H9 (cell line): ENCODE measurements around the gene PDCD1. TPM values are rescaled to one million over a fixed set of nuclear protein-coding genes. Genes with fewer than 3 reads are reported as not detected.
A peak's percentile ranks its signal among the peaks of the same experiment; 100 is the strongest.
"Not testable (repeated sequence)": the region's sequence is repeated elsewhere in the genome, so short reads cannot be mapped to it uniquely, and the experiment has no call there.

Experiments used
- DNase-seq: peaks from one replicate; pipeline ENCODE4 v3.0.0-alpha.2; 2017
- H2AFZ ChIP-seq: one replicate; pipeline ENCODE4 v1.6.1; 2013; ENCODE audit warnings: mild to moderate bottlenecking, low read length, control low read depth, moderate library complexity
- H2AK5ac ChIP-seq: 2 replicates; pipeline ENCODE4 v1.6.1; 2013; ENCODE audit warnings: low read length, control low read depth, mixed read lengths; ENCODE audit not compliant: insufficient read length
- H2BK120ac ChIP-seq: one replicate; pipeline ENCODE4 v1.6.1; 2013; ENCODE audit warnings: low read depth, mild to moderate bottlenecking, low read length, control low read depth, inconsistent platforms; ENCODE audit not compliant: poor library complexity, severe bottlenecking
- H2BK12ac ChIP-seq: 2 replicates; pipeline ENCODE4 v1.6.1; 2013; ENCODE audit warnings: low read length, control low read depth, mixed read lengths, low read depth; ENCODE audit not compliant: insufficient read length
- H2BK15ac ChIP-seq: 2 replicates; pipeline ENCODE4 v1.6.1; 2013; ENCODE audit warnings: low read depth, low read length, control low read depth
- H2BK20ac ChIP-seq: one replicate; pipeline ENCODE4 v1.6.1; 2013; ENCODE audit warnings: low read depth, mild to moderate bottlenecking, low read length, control low read depth, inconsistent platforms; ENCODE audit not compliant: poor library complexity, severe bottlenecking
- H2BK5ac ChIP-seq: 2 replicates; pipeline ENCODE4 v1.6.1; 2013; ENCODE audit warnings: low read length, control low read depth, mixed read lengths; ENCODE audit not compliant: insufficient read length
- H3K14ac ChIP-seq: 2 replicates; pipeline ENCODE4 v1.6.1; 2013; ENCODE audit warnings: low read length, control low read depth; ENCODE audit not compliant: insufficient read depth
- H3K18ac ChIP-seq: 2 replicates; pipeline ENCODE4 v1.6.1; 2013; ENCODE audit warnings: low read depth, mild to moderate bottlenecking, mixed read lengths, low read length, control low read depth; ENCODE audit not compliant: insufficient read length
- H3K23ac ChIP-seq: 2 replicates; pipeline ENCODE4 v1.6.1; 2013; ENCODE audit warnings: low read length, control low read depth, mixed read lengths, low read depth; ENCODE audit not compliant: insufficient read length
- H3K23me2 ChIP-seq: 2 replicates; pipeline ENCODE4 v1.6.1; 2013; ENCODE audit warnings: low read depth, mild to moderate bottlenecking, mixed read lengths, low read length, control low read depth; ENCODE audit not compliant: insufficient read length, poor library complexity, severe bottlenecking
- H3K27ac ChIP-seq: 2 replicates; pipeline ENCODE4 v1.5.1; 2013; ENCODE audit warnings: low read length, control low read depth, mixed read lengths, low read depth; ENCODE audit not compliant: insufficient read length
- H3K27me3 ChIP-seq: 2 replicates; pipeline ENCODE4 v1.6.1; 2013; ENCODE audit warnings: low read length, control low read depth, inconsistent platforms; ENCODE audit not compliant: insufficient read depth
- H3K4ac ChIP-seq: 2 replicates; pipeline ENCODE4 v1.6.1; 2013; ENCODE audit warnings: low read depth, mild to moderate bottlenecking, control low read depth, inconsistent platforms, low read length, moderate library complexity
- H3K4me1 ChIP-seq: 2 replicates; pipeline ENCODE4 v1.6.1; 2013; ENCODE audit warnings: low read length, control low read depth, inconsistent platforms; ENCODE audit not compliant: insufficient read depth
- H3K4me2 ChIP-seq: 2 replicates; pipeline ENCODE4 v1.6.1; 2013; ENCODE audit warnings: low read length, control low read depth, mixed read lengths; ENCODE audit not compliant: insufficient read length, insufficient read depth
- H3K56ac ChIP-seq: 2 replicates; pipeline ENCODE4 v1.6.1; 2013; ENCODE audit warnings: low read depth, mild to moderate bottlenecking, mixed read lengths, low read length, control low read depth; ENCODE audit not compliant: insufficient read length
- H3K79me1 ChIP-seq: 2 replicates; pipeline ENCODE4 v1.6.1; 2013; ENCODE audit warnings: low read depth, mild to moderate bottlenecking, moderate library complexity, low read length, control low read depth, inconsistent platforms; ENCODE audit not compliant: insufficient read depth, poor library complexity, severe bottlenecking
- H3K79me2 ChIP-seq: 2 replicates; pipeline ENCODE4 v1.6.1; 2013; ENCODE audit warnings: low read length, control low read depth, inconsistent platforms; ENCODE audit not compliant: insufficient read depth
- H3K9ac ChIP-seq: 2 replicates; pipeline ENCODE4 v1.6.1; 2013; ENCODE audit warnings: low read length, control low read depth, mixed read lengths; ENCODE audit not compliant: insufficient read length; ENCODE audit errors: extremely low read depth
- H3K9me3 ChIP-seq: one replicate; pipeline ENCODE4 v1.6.1; 2013; ENCODE audit warnings: low read depth, low read length, inconsistent platforms; ENCODE audit not compliant: control insufficient read depth
- H3T11ph ChIP-seq: one replicate; pipeline ENCODE4 v1.6.1; 2013; ENCODE audit warnings: mild to moderate bottlenecking, low read length, control low read depth, inconsistent platforms
- H4K20me1 ChIP-seq: one replicate; pipeline ENCODE4 v1.6.1; 2013; ENCODE audit not compliant: control insufficient read depth, insufficient read length, insufficient read depth
- H4K5ac ChIP-seq: 2 replicates; pipeline ENCODE4 v1.6.1; 2013; ENCODE audit warnings: low read depth, mild to moderate bottlenecking, mixed read lengths, low read length, control low read depth; ENCODE audit not compliant: insufficient read length
- H4K8ac ChIP-seq: replicated peaks from 2 replicates; pipeline ENCODE4 v1.6.1; 2013; ENCODE audit warnings: low read length, control low read depth, mixed read lengths, low read depth; ENCODE audit not compliant: insufficient read length
- H4K91ac ChIP-seq: 2 replicates; pipeline ENCODE4 v1.6.1; 2013; ENCODE audit warnings: low read depth, mild to moderate bottlenecking, moderate library complexity, mixed read lengths, low read length, control low read depth; ENCODE audit not compliant: insufficient read length
- H3K27ac Mint-ChIP-seq, 3 experiments: 2 replicates in 2 of 3; 3 replicates in 1 of 3; pipeline ENCODE4 v1.8.0; 2020 to 2021; ENCODE audit warnings: mixed read lengths in 3 of 3, mild to moderate bottlenecking in 1 of 3, moderate library complexity in 1 of 3
- H3K27me3 Mint-ChIP-seq: 2 replicates; pipeline ENCODE4 v1.8.0; 2021; ENCODE audit warnings: low read depth, mild to moderate bottlenecking, moderate library complexity, mixed read lengths
- H3K36me3 Mint-ChIP-seq, 3 experiments: 2 replicates in 2 of 3; 3 replicates in 1 of 3; pipeline ENCODE4 v1.8.0; 2020 to 2021; ENCODE audit warnings: low read depth in 3 of 3, mixed read lengths in 3 of 3; ENCODE audit not compliant: insufficient read depth in 1 of 3
- H3K4me1 Mint-ChIP-seq, 2 experiments: 2 replicates each; pipeline ENCODE4 v1.8.0; 2020; ENCODE audit warnings: mixed read lengths in 2 of 2
- H3K4me3 Mint-ChIP-seq, 2 experiments: 2 replicates in 1 of 2; 3 replicates in 1 of 2; pipeline ENCODE4 v1.8.0; 2020 to 2021; ENCODE audit warnings: mild to moderate bottlenecking in 2 of 2, mixed read lengths in 2 of 2, moderate library complexity in 1 of 2
- H3K9me3 Mint-ChIP-seq, 2 experiments: 2 replicates in 1 of 2; 3 replicates in 1 of 2; pipeline ENCODE4 v1.8.0; 2020; ENCODE audit warnings: mild to moderate bottlenecking in 2 of 2, mixed read lengths in 2 of 2, moderate library complexity in 1 of 2
- CTCF ChIP-seq: fragments of 200-600 bp; sonication (generic); conservative IDR thresholded peaks from 3 replicates; pipeline ENCODE4 v1.8.0; 2021; ENCODE audit warnings: antibody characterized with exemption, mild to moderate bottlenecking
- WGBS: extraction: QIAGEN DNeasy Blood & Tissue Kit; methylation state at CpG from one replicate; pipeline ENCODE4 v1.1.7; 2013; ENCODE audit warnings: missing lambda C conversion rate, low lambda C conversion rate, mixed read lengths; ENCODE audit not compliant: insufficient read length; ENCODE audit errors: extremely low coverage; 5-methylcytosine and 5-hydroxymethylcytosine counted together
- long read RNA-seq: library from polyadenylated mRNA; unstranded; transcript quantifications from one replicate; pipeline ENCODE4 v2.0.0, GENCODE V29; 2020
- total RNA-seq: library from RNA; stranded (reverse); gene quantifications from 2 replicates; pipeline ENCODE4 v1.2.1, GENCODE V29; 2021

The PDCD1 gene
- total RNA-seq, result 1.4 and 1.6 TPM in 2 replicates
- long read RNA-seq, transcript PDCD1-201 (5 exons, 2,114 nt), result major isoform, 13 of 19 reads
- long read RNA-seq, partial matches to known transcripts, result 0 of 19 reads
- long read RNA-seq, other reads (novel, unspliced or antisense), result 5 of 19 reads

GRCh38 chr2:241858206-241859016, at the start of gene PDCD1:
TSS of gene PDCD1 (minus strand) at chr2:241858894. CDS start at chr2:241858838, 56 bp downstream.
- Histone ChIP-seq H3K79me2 (no peaks in the 10 kb centered on the region), H3K9ac (no peak within 1 kb of the TSS), H2BK5ac (no peak within 1 kb of the TSS), H3K27ac (no peak within 1 kb of the TSS), H3K27me3 (no peaks in the 10 kb centered on the region), H2AFZ (no peak within 1 kb of the TSS), H3K18ac (no peak within 1 kb of the TSS), H3K23ac (no peak within 1 kb of the TSS), H3K4ac (no peak within 1 kb of the TSS), H2BK120ac (no peak within 1 kb of the TSS), H3K9me3 (no peaks in the 10 kb centered on the region), H2BK20ac (no peak within 1 kb of the TSS), H3K79me1 (no peaks in the 10 kb centered on the region), H2AK5ac (no peak within 1 kb of the TSS), H3K4me1 (no peaks in the 10 kb centered on the region; the same call in 1 of the 2 replicates), H2BK12ac (no peak within 1 kb of the TSS), H3K14ac (0 out of 2 replicates have a peak within 1 kb of the TSS, but pooled peaks have one; percentile 30), H3K4me2 (no peak within 1 kb of the TSS), H3T11ph (no peak within 1 kb of the TSS), H3K56ac (no peak within 1 kb of the TSS), H3K23me2 (no peaks in the 10 kb centered on the region), H2BK15ac (no peak within 1 kb of the TSS), H4K91ac (no peak within 1 kb of the TSS), H4K5ac (no peak within 1 kb of the TSS), H4K20me1 (no peaks in the 10 kb centered on the region), H4K8ac (no peak within 1 kb of the TSS)
- Mint-ChIP-seq H3K27me3 (peaks cover 2% of the 10 kb centered on the region), H3K27ac (peak within 1 kb of the TSS in 1 of 3 experiments; percentile 40; a peak in 1 of 7 replicates), H3K4me1 (peaks cover 6 to 8% of the 10 kb centered on the region in 2 experiments), H3K36me3 (no peaks in the 10 kb centered on the region), H3K4me3 (no peak within 1 kb of the TSS), H3K9me3 (peaks cover 0 to 5% of the 10 kb centered on the region in 2 experiments; a peak in 2 of 5 replicates)
- peak; percentile 73 for DNase-seq
- WGBS, result no CpG with 5 or more reads among the region's 28 CpGs
- no peak for TF ChIP-seq CTCF

GRCh38 chr2:241907831-241908230, 49.1 kb upstream of the PDCD1 start:
- not testable (repeated sequence) for H4K8ac ChIP-seq, H3K27me3 ChIP-seq, H3K79me2 ChIP-seq, H3K4me1 ChIP-seq, H2BK5ac ChIP-seq, H2BK15ac ChIP-seq, H3K18ac ChIP-seq, H3K79me1 ChIP-seq, H3K27ac ChIP-seq, DNase-seq, H3K56ac ChIP-seq, H3K23ac ChIP-seq, H3K9me3 ChIP-seq, H3K14ac ChIP-seq, H2AFZ ChIP-seq, H2BK12ac ChIP-seq, H3T11ph ChIP-seq, H2AK5ac ChIP-seq, H2BK120ac ChIP-seq, H3K27me3 Mint-ChIP-seq, H3K36me3 Mint-ChIP-seq, H4K20me1 ChIP-seq, H3K4ac ChIP-seq, H3K4me3 Mint-ChIP-seq, H4K5ac ChIP-seq, H3K9ac ChIP-seq, H2BK20ac ChIP-seq, H3K27ac Mint-ChIP-seq, H3K23me2 ChIP-seq, H3K9me3 Mint-ChIP-seq, H4K91ac ChIP-seq, H3K4me2 ChIP-seq
- H3K4me1 Mint-ChIP-seq, result peaks cover 21 to 24% of the 10 kb centered on the region in 2 experiments
- no CpG with 5 or more reads among the region's 7 CpGs for WGBS
